NB4 (cell line): Measurements from ENCODE around the gene PDE4B.

Experiments used
- CTCF ChIP-seq: IDR thresholded peaks from one replicate; pipeline ENCODE4 v1.5.1; 2012; ENCODE audit warnings: low read depth, low read length
- MAX ChIP-seq: IDR thresholded peaks from 2 replicates; pipeline ENCODE4 v1.6.1; 2011; ENCODE audit warnings: low read depth, low read length
- MYC ChIP-seq: IDR thresholded peaks from 2 replicates; pipeline ENCODE4 v1.6.1; 2011; ENCODE audit warnings: low read depth, low read length
- POLR2A ChIP-seq: IDR thresholded peaks from 2 replicates; pipeline ENCODE4 v1.6.1; 2011; ENCODE audit warnings: mild to moderate bottlenecking; ENCODE audit not compliant: insufficient read length; ENCODE audit errors: extremely low read depth

DNA sequence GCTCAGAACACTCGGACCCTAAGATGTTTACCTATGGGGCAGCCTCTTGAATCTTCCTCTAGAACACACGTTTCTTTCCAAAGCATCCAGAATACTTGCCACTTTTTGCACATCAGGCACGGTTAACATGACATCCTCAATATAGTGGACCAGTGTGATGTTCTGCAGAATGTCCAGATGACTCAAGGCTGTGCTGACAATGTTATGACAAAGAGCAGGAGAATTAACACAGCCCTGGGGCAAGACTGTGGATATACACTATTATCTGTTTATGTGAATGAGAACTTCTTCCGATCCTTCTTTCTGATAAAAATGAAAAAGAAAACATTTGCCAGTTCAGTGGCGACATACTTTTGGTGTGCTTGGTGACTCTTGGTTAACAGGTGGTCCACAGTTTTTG lies 154.3 kb downstream of the PDE4B start:
- TF ChIP-seq CTCF = no peak
- TF ChIP-seq POLR2A = no peak
- TF ChIP-seq MAX = no peak
- no peak for TF ChIP-seq MYC
